Non-pigmented ciliary epithelial cell (primary cell): ENCODE results near the gene GLRX.

Experiments
- DNase-seq: peaks from one replicate; pipeline ENCODE4 v3.0.0-alpha.2; 2010; ENCODE audit warnings: low read depth

GLRX gene

GRCh38 chr5:95780597-95780996 is 41.9 kb downstream of the GLRX start:
- DNase-seq = no peak

GRCh38 chr5:95779611-95780010 is 42.9 kb downstream of the GLRX start:
- no peak for DNase-seq

DNA sequence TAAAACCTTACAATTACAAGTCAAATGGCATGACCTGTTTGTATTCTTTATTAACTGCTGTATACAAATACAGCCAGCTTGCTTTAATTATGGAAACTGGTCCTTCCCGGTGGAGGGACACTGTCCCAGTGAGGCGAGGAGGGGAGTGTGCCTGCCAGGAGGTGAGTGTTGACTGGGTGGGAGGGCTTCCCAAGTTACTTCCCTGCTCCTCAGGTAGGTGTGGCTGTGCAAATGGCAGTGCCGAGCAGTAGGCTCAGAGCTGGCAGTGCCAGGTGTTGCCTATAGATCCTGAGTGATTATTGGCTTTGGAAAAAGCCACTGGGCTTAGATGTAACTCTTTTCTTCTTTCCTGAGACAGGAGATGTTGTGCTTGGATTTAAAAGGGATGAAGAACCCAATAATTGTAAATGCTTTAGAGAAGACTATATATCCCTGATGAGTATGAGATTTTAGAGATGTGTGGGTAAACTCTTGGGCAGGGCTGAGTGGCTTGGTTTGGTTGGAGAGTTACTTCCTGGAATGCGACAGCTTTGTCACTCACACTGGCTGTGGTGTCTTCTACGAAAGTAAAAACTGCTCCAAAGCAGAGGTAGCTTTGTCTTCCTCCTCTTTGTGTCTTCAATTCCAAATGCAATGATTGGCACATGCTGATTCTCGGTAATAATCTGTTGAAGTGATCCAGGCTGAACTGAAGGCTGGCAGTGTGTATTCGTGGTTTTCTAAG is 43.7 kb downstream of the GLRX start:
- DNase-seq = no peak

GRCh38 chr5:95777441-95777840 is 45.1 kb downstream of the GLRX start:
- no peak for DNase-seq

- DNase-seq = peak; percentile 89
These were observed 49.0 kb downstream of the GLRX start for GRCh38 chr5:95773335-95774059.

GRCh38 chr5:95771892-95772291 is 50.6 kb downstream of the GLRX start:
- no peak for DNase-seq

- DNase-seq = no peak
These were observed 51.5 kb downstream of the GLRX start for GRCh38 chr5:95770830-95771708.

GRCh38 chr5:95768731-95769130 is 53.8 kb downstream of the GLRX start:
- no peak for DNase-seq

DNA sequence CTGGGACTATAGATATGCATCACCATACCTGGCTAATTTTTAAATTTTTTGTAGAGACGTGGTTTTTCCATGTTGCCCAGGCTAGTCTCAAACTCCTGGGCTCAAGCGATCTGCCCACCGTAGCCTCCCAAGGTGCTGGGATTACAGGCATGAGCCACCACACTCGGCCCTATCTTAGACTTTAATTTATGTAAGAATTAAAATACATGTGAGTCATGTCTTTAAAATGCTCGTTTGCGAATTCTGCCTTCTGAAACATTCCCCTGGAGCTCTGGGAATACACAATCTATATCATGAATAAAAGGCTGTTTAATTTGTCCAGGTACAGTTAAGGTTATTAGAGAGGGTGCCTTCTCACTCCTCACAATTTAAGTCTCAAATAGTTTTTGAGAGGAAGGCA is 58.6 kb downstream of the GLRX start:
- DNase-seq = no peak
